HepG2 (cell line): ENCODE measurements around the gene GZF1. TPM values are rescaled to one million over a fixed set of nuclear protein-coding genes. Genes with fewer than 3 reads are reported as not detected.

Experiments used
- AKNA ChIP-seq: sonication (generic); formaldehyde crosslinking; IDR thresholded peaks from 2 replicates; pipeline ENCODE4 v1.4.0; 2020; ENCODE audit warnings: missing genetic modification reagents, borderline replicate concordance
- CC2D1A ChIP-seq: sonication (generic); formaldehyde crosslinking; IDR thresholded peaks from 2 replicates; pipeline ENCODE4 v1.8.1; 2023; ENCODE audit warnings: mild to moderate bottlenecking, missing genetic modification reagents
- GPN1 ChIP-seq: sonication (generic); formaldehyde crosslinking; IDR thresholded peaks from 2 replicates; pipeline ENCODE4 v1.5.1; 2020; ENCODE audit warnings: missing genetic modification reagents, borderline replicate concordance
- POGZ ChIP-seq: sonication (generic); formaldehyde crosslinking; IDR thresholded peaks from 2 replicates; pipeline ENCODE4 v1.4.0; 2020; ENCODE audit warnings: mild to moderate bottlenecking, missing genetic modification reagents
- PRMT3 ChIP-seq: sonication (generic); formaldehyde crosslinking; IDR thresholded peaks from 2 replicates; pipeline ENCODE4 v1.8.1; 2022; ENCODE audit warnings: low read depth, mild to moderate bottlenecking, moderate library complexity, missing genetic modification reagents, borderline replicate concordance
- RBM39 ChIP-seq: fragments of 200-400 bp; formaldehyde crosslinking; IDR thresholded peaks from one replicate; pipeline ENCODE4 v1.6.1; 2018; ENCODE audit warnings: antibody characterized with exemption, mild to moderate bottlenecking, low read depth, low read length; ENCODE audit not compliant: poor library complexity, severe bottlenecking
- SKIL ChIP-seq: sonication (generic); formaldehyde crosslinking; IDR thresholded peaks from 2 replicates; pipeline ENCODE4 v1.8.0; 2022; ENCODE audit warnings: missing genetic modification reagents, mild to moderate bottlenecking, moderate library complexity, borderline replicate concordance
- ZBTB34 ChIP-seq: sonication (generic); formaldehyde crosslinking; IDR thresholded peaks from 2 replicates; pipeline ENCODE4 v1.8.0; 2022; ENCODE audit warnings: mild to moderate bottlenecking, missing genetic modification reagents
- ZNF281 ChIP-seq: sonication (generic); formaldehyde crosslinking; IDR thresholded peaks from 2 replicates; pipeline ENCODE4 v1.4.0; 2020; ENCODE audit warnings: missing genetic modification reagents, borderline replicate concordance
- ZNF598 ChIP-seq: sonication (generic); formaldehyde crosslinking; IDR thresholded peaks from 2 replicates; pipeline ENCODE4 v1.5.1; 2020; ENCODE audit warnings: mild to moderate bottlenecking, missing genetic modification reagents, borderline replicate concordance
- ZNF639 ChIP-seq: conservative IDR thresholded peaks from 2 replicates; pipeline ENCODE4 v1.6.1; 2018; ENCODE audit warnings: missing genetic modification reagents
- ZNF883 ChIP-seq: sonication (generic); formaldehyde crosslinking; IDR thresholded peaks from 2 replicates; pipeline ENCODE4 v1.5.1; 2020; ENCODE audit warnings: mild to moderate bottlenecking, missing genetic modification reagents; ENCODE audit errors: not compliant biosample characterization
- polyA plus RNA-seq, 8 experiments: library from polyadenylated mRNA; depleted of rRNA in 3 of 8; stranded (reverse) in 7 of 8; unstranded in 1 of 8; fragments of >200 nt; fragmentation: Illumina TruSeq in 4 of 8; extraction: Trizol in 4 of 8; gene quantifications; 2 replicates each; pipeline versions ENCODE4 v1.2.1 to v1.2.3, GENCODE V29; 2011 to 2016; ENCODE audit warnings: low read depth in 4 of 8, missing spikeins in 1 of 8, mixed read lengths in 1 of 8; ENCODE audit not compliant: insufficient read depth in 1 of 8
- total RNA-seq, 5 experiments: library from RNA; depleted of rRNA; stranded (reverse); fragments of >200 nt; fragmentation: Illumina TruSeq; extraction: Trizol; gene quantifications; 2 replicates each; pipeline ENCODE4 v1.2.3, GENCODE V29; 2016; ENCODE audit warnings: low read depth in 1 of 5

The GZF1 gene
- total and polyA plus RNA-seq, 2 of the 13 experiments (the other 11 are each of a cell fraction or from before 2014, with no cell fraction given), result 16.9 to 26.0 TPM

- TF ChIP-seq RBM39 (peak; percentile 88), ZBTB34 (CRISPR knock-in tag) (no peak; the same call in 1 of the 2 replicates), SKIL (no peak), POGZ (CRISPR knock-in tag) (peak; percentile 53), ZNF281 (CRISPR knock-in tag) (peak; percentile 79), GPN1 (no peak; the same call in 1 of the 2 replicates), PRMT3 (CRISPR knock-in tag) (no peak), AKNA (CRISPR knock-in tag) (peak; percentile 41; the same call in 1 of the 2 replicates), ZNF883 (CRISPR knock-in tag) (peak; percentile 87), ZNF639 (CRISPR knock-in tag) (peak; percentile 81), ZNF598 (CRISPR knock-in tag) (peak; percentile 76), CC2D1A (no peak)
Observed at GRCh38 chr20:23350196-23350903, 11.6 kb upstream of the GZF1 start, which contains the start of gene NXT1 (continued).
